RWPE2 (cell line): ENCODE results near the gene VRK3.

Experiments used
- ATAC-seq: fragments of 200-7000 bp; cut with Tn5 transposase; 3 replicates; pipeline ENCODE4 v1.9.1; 2021; ENCODE audit warnings: low read depth
- DNase-seq: peaks from one replicate; pipeline ENCODE4 v3.0.0-alpha.2; 2020; ENCODE audit warnings: low spot score
- H3K27ac ChIP-seq: fragments of 450-650 bp; 2 replicates; pipeline ENCODE4 v1.5.1; 2017; ENCODE audit warnings: mild to moderate bottlenecking; ENCODE audit not compliant: poor library complexity, severe bottlenecking
- H3K27me3 ChIP-seq: fragments of 250-450 bp; sonication (Bioruptor Pico); 2 replicates; pipeline ENCODE4 v1.5.1; 2021; ENCODE audit warnings: mild to moderate bottlenecking, moderate library complexity; ENCODE audit not compliant: insufficient read depth, poor library complexity, severe bottlenecking
- H3K36me3 ChIP-seq: fragments of 250-450 bp; sonication (Bioruptor Pico); 2 replicates; pipeline ENCODE4 v1.5.1; 2020; ENCODE audit warnings: low read depth, mild to moderate bottlenecking, moderate library complexity
- H3K4me1 ChIP-seq: fragments of 250-450 bp; sonication (Bioruptor Pico); 2 replicates; pipeline ENCODE4 v1.5.1; 2021; ENCODE audit warnings: mild to moderate bottlenecking, moderate library complexity; ENCODE audit not compliant: insufficient read depth, poor library complexity, severe bottlenecking
- H3K4me3 ChIP-seq: fragments of 250-450 bp; sonication (Bioruptor Pico); 2 replicates; pipeline ENCODE4 v1.5.1; 2021; ENCODE audit warnings: mild to moderate bottlenecking, moderate library complexity; ENCODE audit not compliant: severe bottlenecking
- H3K9me3 ChIP-seq: fragments of 250-450 bp; sonication (Bioruptor Pico); 2 replicates; pipeline ENCODE4 v1.5.1; 2021; ENCODE audit warnings: mild to moderate bottlenecking, moderate library complexity; ENCODE audit not compliant: severe bottlenecking
- CTCF ChIP-seq: fragments of 450-650 bp; IDR thresholded peaks from one replicate; pipeline ENCODE4 v1.5.1; 2017; ENCODE audit warnings: mild to moderate bottlenecking, moderate library complexity; ENCODE audit not compliant: poor library complexity, severe bottlenecking

The VRK3 gene

DNA sequence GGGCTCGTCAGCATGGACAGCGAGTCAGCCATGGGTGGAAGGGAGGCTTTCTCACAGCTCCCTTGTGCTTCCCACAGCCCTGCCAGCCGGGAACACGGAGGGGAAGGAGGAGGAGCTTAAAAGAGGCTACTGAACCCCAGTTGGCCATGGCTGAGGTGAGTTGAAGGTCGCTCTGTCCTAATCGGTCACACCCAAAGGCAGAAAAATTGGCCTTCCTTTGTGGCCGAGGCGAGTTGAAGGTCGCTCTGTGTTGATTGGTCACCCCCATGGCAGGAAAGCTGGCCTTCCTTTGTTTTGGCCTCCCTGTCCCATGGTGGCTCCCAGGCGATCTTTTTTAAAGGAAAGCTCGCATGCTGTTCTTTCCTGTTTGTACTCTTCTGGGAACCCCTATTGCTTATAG lies 5.8 kb upstream of the VRK3 start:
- peaks cover 63% of the 10 kb centered on the region for H3K36me3 ChIP-seq
- H3K4me3 ChIP-seq: no peak overlapping the region
- H3K27me3 ChIP-seq: no peaks in the 10 kb centered on the region
- no peak for TF ChIP-seq CTCF
- no peak for ATAC-seq
- no peak for DNase-seq
- no peaks in the 10 kb centered on the region for H3K4me1 ChIP-seq
- no peaks in the 10 kb centered on the region for H3K9me3 ChIP-seq
- no peak overlapping the region for H3K27ac ChIP-seq

DNA sequence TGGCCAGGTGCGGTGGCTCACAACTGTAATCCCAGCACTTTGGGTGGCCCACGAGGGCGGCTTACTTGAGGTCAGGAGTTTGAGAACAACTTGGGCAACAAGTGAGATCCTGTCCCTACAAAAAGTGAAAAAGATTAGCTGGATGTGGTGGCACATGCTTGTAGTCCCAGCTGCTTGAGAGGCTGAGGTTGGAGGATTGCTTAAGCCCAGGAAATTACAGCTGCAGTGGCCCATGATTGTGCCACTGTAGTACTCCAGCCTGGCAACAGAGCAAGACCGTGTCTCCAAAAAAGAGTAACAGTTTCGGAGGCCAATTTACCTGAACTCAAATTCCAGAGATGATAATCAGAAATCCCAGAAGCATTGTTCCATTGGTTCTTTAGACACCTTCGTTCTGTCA lies 5.1 kb upstream of the VRK3 start:
- DNase-seq: no peak
- TF ChIP-seq CTCF: no peak
- peaks cover 61% of the 10 kb centered on the region for H3K36me3 ChIP-seq

GRCh38 chr19:50026550-50026906 lies 1.4 kb upstream of the VRK3 start:
- no peaks in the 10 kb centered on the region for H3K4me1 ChIP-seq
- peak overlapping the region; percentile 7 for H3K27ac ChIP-seq
- H3K36me3 ChIP-seq: peaks cover 26% of the 10 kb centered on the region
- no peak for ATAC-seq
- no peaks in the 10 kb centered on the region for H3K27me3 ChIP-seq
- no peaks in the 10 kb centered on the region for H3K9me3 ChIP-seq
- DNase-seq: no peak
- peak overlapping the region; percentile 79 for H3K4me3 ChIP-seq
- no peak for TF ChIP-seq CTCF

More for the DNA sequence above, 5.1 kb upstream of the VRK3 start:
- H3K4me1 ChIP-seq: no peaks in the 10 kb centered on the region
- H3K27ac ChIP-seq: no peak overlapping the region
- no peak for ATAC-seq
- H3K9me3 ChIP-seq: no peaks in the 10 kb centered on the region
- H3K4me3 ChIP-seq: no peak overlapping the region
- no peaks in the 10 kb centered on the region for H3K27me3 ChIP-seq

- Histone ChIP-seq H3K4me3 (peak within 1 kb of the TSS; percentile 79), H3K27me3 (no peaks in the 10 kb centered on the region), H3K36me3 (peaks cover 21% of the 10 kb centered on the region), H3K9me3 (no peaks in the 10 kb centered on the region), H3K27ac (peak within 1 kb of the TSS; percentile 24), H3K4me1 (no peaks in the 10 kb centered on the region)
- DNase-seq: peak; percentile 93
- TF ChIP-seq CTCF: no peak
- peak; percentile 85 for ATAC-seq
Observed at GRCh38 chr19:50025794-50026549, 800 bp upstream of the VRK3 start, which contains the start of gene ZNF473. Gene ZNF473 (plus strand): TSS chr19:50026005. CDS start chr19:50031083, 5,078 bp downstream.

- H3K27ac ChIP-seq: peak overlapping the region; percentile 24
- peak overlapping the region; percentile 79 for H3K4me3 ChIP-seq
- TF ChIP-seq CTCF: no peak
- H3K36me3 ChIP-seq: peaks cover 10% of the 10 kb centered on the region; the same call in 1 of the 2 replicates
- no peaks in the 10 kb centered on the region for H3K9me3 ChIP-seq
- DNase-seq (no peak), ATAC-seq (no peak; the same call in 2 of the 3 replicates)
- H3K27me3 ChIP-seq: no peaks in the 10 kb centered on the region
- no peaks in the 10 kb centered on the region for H3K4me1 ChIP-seq
Observed at GRCh38 chr19:50024719-50025021, 502 bp downstream of the VRK3 start.
